Parathyroid adenoma (tissue), 2 donors: ENCODE results near the gene CAMTA1.

Experiments used
- H2AFZ ChIP-seq: fragments of 300-600 bp; sonication (generic); one replicate; pipeline ENCODE4 v1.7.0; 2017; ENCODE audit warnings: antibody characterized with exemption, mild to moderate bottlenecking
- H3K27ac ChIP-seq: fragments of 300-600 bp; sonication (generic); one replicate; pipeline ENCODE4 v1.7.0; 2017
- H3K27me3 ChIP-seq: fragments of 300-600 bp; sonication (generic); one replicate; pipeline ENCODE4 v1.7.0; 2017; ENCODE audit warnings: low read length; ENCODE audit not compliant: control insufficient read depth, insufficient read depth
- H3K36me3 ChIP-seq: fragments of 300-600 bp; sonication (generic); one replicate; pipeline ENCODE4 v1.7.0; 2017; ENCODE audit warnings: low read length; ENCODE audit not compliant: control insufficient read depth, insufficient read depth
- H3K4me1 ChIP-seq: fragments of 300-600 bp; sonication (generic); one replicate; pipeline ENCODE4 v1.7.0; 2017; ENCODE audit warnings: control low read depth
- H3K4me2 ChIP-seq: fragments of 300-600 bp; sonication (generic); one replicate; pipeline ENCODE4 v1.7.0; 2017; ENCODE audit warnings: low read length
- H3K4me3 ChIP-seq: fragments of 300-600 bp; sonication (generic); one replicate; pipeline ENCODE4 v1.7.0; 2017; ENCODE audit warnings: low read depth, low read length
- H3K79me2 ChIP-seq: fragments of 300-600 bp; sonication (generic); one replicate; pipeline ENCODE4 v1.7.0; 2017; ENCODE audit warnings: control low read depth
- H3K9ac ChIP-seq: fragments of 300-600 bp; sonication (generic); one replicate; pipeline ENCODE4 v1.7.0; 2017; ENCODE audit warnings: mild to moderate bottlenecking
- H3K9me3 ChIP-seq: fragments of 300-600 bp; sonication (generic); one replicate; pipeline ENCODE4 v1.7.0; 2017; ENCODE audit warnings: low read length; ENCODE audit not compliant: control insufficient read depth
- TF ChIP-seq, protein P1 (sequence below): fragments of 300-600 bp; sonication (generic); IDR thresholded peaks from one replicate; pipeline ENCODE4 v1.7.0; 2017; ENCODE audit warnings: antibody characterized with exemption, mild to moderate bottlenecking
- donor health status: primary hyperparathyroidism.

CAMTA1 gene

DNA sequence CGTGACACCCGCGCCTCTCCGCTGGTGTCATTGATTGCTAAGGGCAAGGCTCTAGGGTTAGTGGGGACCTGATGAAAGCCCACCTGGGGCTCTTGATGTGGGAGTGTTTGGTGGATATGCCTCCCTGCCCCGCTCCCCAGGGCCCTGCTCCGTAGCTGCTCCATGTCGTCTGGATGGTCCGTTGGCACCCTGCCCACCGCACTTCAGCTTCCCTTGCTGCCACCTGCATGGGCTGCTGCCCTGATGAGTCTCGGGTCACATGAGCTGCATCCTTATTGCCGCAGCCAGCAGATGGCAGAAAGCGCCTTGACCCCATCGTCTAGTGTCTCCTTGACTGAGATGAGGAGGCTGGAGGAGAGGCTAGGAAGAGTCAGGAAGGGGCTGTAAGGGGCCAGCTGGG is 439.4 kb downstream of the CAMTA1 start:
- no peak overlapping the region for H3K9ac ChIP-seq
- no peaks in the 10 kb centered on the region for H3K36me3 ChIP-seq
- no peaks in the 10 kb centered on the region for H3K79me2 ChIP-seq
- no peak overlapping the region for H3K4me2 ChIP-seq
- H3K4me1 ChIP-seq, result no peaks in the 10 kb centered on the region
- no peak overlapping the region for H3K4me3 ChIP-seq
- TF ChIP-seq, protein P1, sequence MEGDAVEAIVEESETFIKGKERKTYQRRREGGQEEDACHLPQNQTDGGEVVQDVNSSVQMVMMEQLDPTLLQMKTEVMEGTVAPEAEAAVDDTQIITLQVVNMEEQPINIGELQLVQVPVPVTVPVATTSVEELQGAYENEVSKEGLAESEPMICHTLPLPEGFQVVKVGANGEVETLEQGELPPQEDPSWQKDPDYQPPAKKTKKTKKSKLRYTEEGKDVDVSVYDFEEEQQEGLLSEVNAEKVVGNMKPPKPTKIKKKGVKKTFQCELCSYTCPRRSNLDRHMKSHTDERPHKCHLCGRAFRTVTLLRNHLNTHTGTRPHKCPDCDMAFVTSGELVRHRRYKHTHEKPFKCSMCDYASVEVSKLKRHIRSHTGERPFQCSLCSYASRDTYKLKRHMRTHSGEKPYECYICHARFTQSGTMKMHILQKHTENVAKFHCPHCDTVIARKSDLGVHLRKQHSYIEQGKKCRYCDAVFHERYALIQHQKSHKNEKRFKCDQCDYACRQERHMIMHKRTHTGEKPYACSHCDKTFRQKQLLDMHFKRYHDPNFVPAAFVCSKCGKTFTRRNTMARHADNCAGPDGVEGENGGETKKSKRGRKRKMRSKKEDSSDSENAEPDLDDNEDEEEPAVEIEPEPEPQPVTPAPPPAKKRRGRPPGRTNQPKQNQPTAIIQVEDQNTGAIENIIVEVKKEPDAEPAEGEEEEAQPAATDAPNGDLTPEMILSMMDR, result peak; percentile 30
- H3K27ac ChIP-seq, result no peak overlapping the region
- H2AFZ ChIP-seq, result no peak overlapping the region
- no peaks in the 10 kb centered on the region for H3K9me3 ChIP-seq
- no peaks in the 10 kb centered on the region for H3K27me3 ChIP-seq

DNA sequence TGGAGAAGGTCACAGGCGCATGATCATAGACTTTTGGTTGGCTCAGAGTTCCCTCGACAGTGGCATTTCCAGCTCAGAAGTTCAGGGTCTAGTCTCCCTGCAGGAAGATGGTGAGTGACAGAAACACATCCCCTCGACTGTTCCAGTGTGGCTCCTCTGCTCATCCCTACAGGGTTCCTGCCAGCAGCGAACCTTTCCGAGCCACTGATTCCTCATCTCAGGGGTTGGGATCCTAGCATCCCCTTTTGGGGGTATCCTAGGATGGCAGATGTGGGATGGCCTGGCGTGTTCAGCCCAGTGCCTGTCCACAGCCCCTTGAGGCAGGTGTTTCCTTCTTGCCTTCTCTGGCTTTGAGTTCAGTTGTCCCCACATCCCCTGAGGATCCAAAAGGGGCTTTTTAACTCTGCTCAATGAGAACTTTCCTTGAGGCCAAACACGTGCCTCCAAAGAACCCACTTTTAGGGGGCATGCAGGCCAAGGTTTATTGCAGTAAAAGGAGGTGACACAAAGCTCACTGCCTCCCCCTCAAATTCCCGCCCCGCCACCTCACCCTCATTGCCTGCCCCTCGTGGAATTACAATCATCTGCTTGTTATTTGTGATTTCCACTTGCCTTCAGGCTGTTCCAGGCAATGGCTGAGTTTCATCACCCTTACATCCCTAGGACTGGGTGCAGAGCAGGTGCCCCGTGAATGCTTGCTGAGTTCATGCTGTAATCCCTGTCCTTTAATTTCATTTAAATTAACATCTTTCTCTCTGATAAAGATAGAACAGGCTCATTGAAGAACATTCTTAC is 440.7 kb downstream of the CAMTA1 start:
- no peaks in the 10 kb centered on the region for H3K27me3 ChIP-seq
- no peak overlapping the region for H3K4me3 ChIP-seq
- H3K4me1 ChIP-seq, result no peaks in the 10 kb centered on the region
- no peaks in the 10 kb centered on the region for H3K79me2 ChIP-seq
- H3K4me2 ChIP-seq, result no peak overlapping the region
- TF ChIP-seq, protein P1, result no peak
- no peaks in the 10 kb centered on the region for H3K36me3 ChIP-seq
- no peaks in the 10 kb centered on the region for H3K9me3 ChIP-seq
- H2AFZ ChIP-seq, result no peak overlapping the region
- H3K27ac ChIP-seq, result no peak overlapping the region
- H3K9ac ChIP-seq, result no peak overlapping the region

DNA sequence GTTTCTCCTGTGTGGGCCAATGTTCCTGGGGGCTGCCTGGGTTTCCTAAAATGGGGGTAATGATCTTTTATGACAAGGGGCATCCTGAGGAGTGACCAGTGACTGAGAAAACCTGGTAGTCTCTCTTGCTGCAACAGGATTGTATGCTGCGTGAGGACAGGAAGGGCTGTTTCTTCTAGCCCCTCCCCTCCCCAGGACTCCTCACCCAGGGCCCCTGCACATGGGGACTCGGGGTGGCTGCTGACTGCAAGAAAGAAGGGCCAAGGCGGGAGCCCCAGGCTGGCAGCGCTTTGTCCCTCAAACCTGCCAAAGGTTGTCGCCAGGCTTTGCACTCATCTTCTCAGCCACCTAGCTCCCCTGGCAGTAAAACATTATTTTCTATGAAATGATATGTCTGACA is 442.4 kb downstream of the CAMTA1 start:
- Histone ChIP-seq H3K36me3 (no peaks in the 10 kb centered on the region), H3K4me2 (no peak overlapping the region), H3K4me1 (no peaks in the 10 kb centered on the region), H3K9me3 (no peaks in the 10 kb centered on the region), H3K4me3 (no peak overlapping the region), H3K9ac (no peak overlapping the region), H3K27ac (no peak overlapping the region), H3K79me2 (no peaks in the 10 kb centered on the region), H3K27me3 (no peaks in the 10 kb centered on the region), H2AFZ (no peak overlapping the region)
- TF ChIP-seq, protein P1, result no peak

DNA sequence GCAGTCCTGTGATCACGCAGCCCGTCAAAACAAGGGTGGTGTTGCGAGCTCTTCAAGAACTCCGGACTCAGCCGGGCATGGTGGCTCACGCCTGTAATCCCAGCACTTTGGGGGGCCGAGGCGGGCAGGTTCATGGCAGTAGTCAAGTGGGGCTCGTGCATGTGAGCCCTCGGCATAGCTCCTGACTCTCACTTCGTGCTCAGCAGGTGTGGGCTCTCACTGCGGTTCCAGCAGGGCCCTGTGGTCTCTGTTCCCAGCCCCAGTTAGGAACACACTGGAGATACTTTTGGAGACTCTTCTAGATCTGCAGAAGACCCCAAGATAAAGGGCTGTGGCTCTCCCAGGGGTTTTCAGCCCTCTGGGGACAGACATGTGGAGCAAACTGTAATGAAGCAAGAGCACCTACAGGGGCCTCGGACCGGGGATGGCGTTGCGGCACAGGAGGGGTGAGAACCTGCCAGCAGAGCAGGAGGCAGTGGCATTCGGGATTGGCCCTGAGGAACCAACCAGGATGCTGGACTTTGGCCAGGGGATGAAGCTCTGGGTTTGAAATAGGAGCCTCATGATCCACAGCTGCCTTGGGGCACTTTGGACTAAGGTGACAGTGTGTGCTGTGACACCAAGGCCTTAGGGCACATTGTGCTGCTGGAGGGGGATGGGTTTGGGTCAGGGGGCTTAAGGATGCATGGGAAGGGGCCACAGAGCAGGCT is 443.2 kb downstream of the CAMTA1 start:
- no peak overlapping the region for H2AFZ ChIP-seq
- no peaks in the 10 kb centered on the region for H3K27me3 ChIP-seq
- H3K36me3 ChIP-seq, result no peaks in the 10 kb centered on the region
- TF ChIP-seq, protein P1, result no peak
- no peak overlapping the region for H3K4me3 ChIP-seq
- H3K4me2 ChIP-seq, result no peak overlapping the region
- H3K79me2 ChIP-seq, result no peaks in the 10 kb centered on the region
- H3K27ac ChIP-seq, result no peak overlapping the region
- H3K9ac ChIP-seq, result no peak overlapping the region
- no peaks in the 10 kb centered on the region for H3K9me3 ChIP-seq
- H3K4me1 ChIP-seq, result no peaks in the 10 kb centered on the region
